Measurements from ENCODE around the gene ENDOD1. TPM values are rescaled to one million over a fixed set of nuclear protein-coding genes. Genes with fewer than 3 reads are reported as not detected.

The ENDOD1 gene
- total and polyA plus RNA-seq, 2 donors (not counting 1 experiment from before 2014, with no cell fraction given) = 7.0 to 11.7 TPM

- Histone ChIP-seq H3K9ac (ENCODE audit: low read length) (no peak overlapping the region), H3K4me2 (replicated peaks; ENCODE audit: low read depth, low read length, poor library complexity, severe bottlenecking) (no peak overlapping the region), H3K36me3 (replicated peaks in 1 of 2; ENCODE audit: control extremely low read depth in 1 of 2, control insufficient read depth in 1 of 2, extremely low read depth in 1 of 2, insufficient read depth in 2 of 2, low read length in 1 of 2) (peaks cover 0 to 1% of the 10 kb centered on the region in 2 experiments), H3K79me2 (ENCODE audit: control insufficient read depth, insufficient read depth, low read length) (peaks cover 27% of the 10 kb centered on the region), H2AFZ (ENCODE audit: insufficient read depth, low read depth, low read length, poor library complexity, severe bottlenecking) (no peak overlapping the region), H3K4me1 (ENCODE audit: control insufficient read depth in 2 of 2, insufficient read depth in 2 of 2, low read length in 2 of 2) (peaks cover 10 to 17% of the 10 kb centered on the region in 2 donors), H3K27ac (ENCODE audit: low read length in 2 of 2) (no peak overlapping the region), H3K9me3 (ENCODE audit: control extremely low read depth in 1 of 3, control insufficient read depth in 2 of 3, insufficient read depth in 1 of 3, low read length in 2 of 3) (no peaks in the 10 kb centered on the region), H3K4me3 (ENCODE audit: control extremely low read depth in 1 of 5, extremely low read depth in 1 of 5, insufficient read depth in 1 of 5, low read depth in 2 of 5, low read length in 4 of 5) (no peak overlapping the region), H3K27me3 (replicated peaks in 1 of 4; ENCODE audit: control extremely low read depth in 1 of 4, control insufficient read depth in 3 of 4, insufficient read depth in 4 of 4, low read length in 3 of 4) (no peaks in the 10 kb centered on the region), H4K20me1 (ENCODE audit: control insufficient read depth, insufficient read depth, low read length, poor library complexity, severe bottlenecking) (peaks cover 1% of the 10 kb centered on the region)
- no peak overlapping the region for H3K4me3 Mint-ChIP-seq
- H3K9me3 Mint-ChIP-seq (ENCODE audit: insufficient read depth) = no peaks in the 10 kb centered on the region
- peaks cover 16% of the 10 kb centered on the region for H3K4me1 Mint-ChIP-seq
- no peak overlapping the region for H3K27ac Mint-ChIP-seq
- intact Hi-C loops (cut with micrococcal nuclease) = loop anchor here (5.0 kb wide), 1 partner anchor 1868 kb away; the partner anchor contains the start of gene SLC36A4
- WGBS (ENCODE audit: insufficient coverage) = no CpG with 5 or more reads among the region's 1 CpG
- peaks cover 2% of the 10 kb centered on the region for H3K27me3 Mint-ChIP-seq
- no peak for DNase-seq
- ChIA-PET POLR2A (interaction anchor here (1.4 kb wide), 1 partner anchor 24 kb away, joined by 3 read pairs; no protein-coding TSS in a partner anchor), CTCF (interaction anchor here (2.9 to 6.6 kb wide), 2 partner anchors 85 to 92 kb away, joined by 14 to 106 read pairs; partner anchors contain the start of genes CWC15 and KDM4D)
- TF ChIP-seq EZH2 (IDR thresholded peaks at IDR 0.05; ENCODE audit: borderline replicate concordance, insufficient read depth, low read depth, low read length, poor library complexity, severe bottlenecking) = no peak
- no peak for TF ChIP-seq CTCF (IDR thresholded peaks at IDR 0.05)
- ATAC-seq (ENCODE audit: low read depth) = no peak
Observed at GRCh38 chr11:95065336-95065735, 24.3 kb upstream of the ENDOD1 start.

GRCh38 chr11:95066716-95067038 is 23.0 kb upstream of the ENDOD1 start, which contains the start of gene SRSF8:
Gene SRSF8, plus strand, starts transcription at chr11:95066919. Its CDS starts 308 bp downstream, at chr11:95067227.
- H3K9me3 Mint-ChIP-seq (ENCODE audit: insufficient read depth) = no peaks in the 10 kb centered on the region
- DNase-seq = no peak

More at GRCh38 chr11:95066716-95067038, 23.0 kb upstream of the ENDOD1 start, which contains the start of gene SRSF8:
- H3K27me3 ChIP-seq (replicated peaks in 1 of 4; ENCODE audit: control extremely low read depth in 1 of 4, control insufficient read depth in 3 of 4, insufficient read depth in 4 of 4, low read length in 3 of 4) = no peaks in the 10 kb centered on the region
- ChIA-PET CTCF (interaction anchor here (0.7 to 9.3 kb wide), 20 partner anchors 9 to 1276 kb away, joined by 3 to 135 read pairs (median 6); partner anchors contain the start of genes CEP57, CWC15, ENDOD1 and FAM76B), POLR2A (interaction anchor here (0.8 to 5.2 kb wide), 6 partner anchors 23 to 724 kb away, joined by 5 to 46 read pairs (median 12); partner anchors contain the start of genes CEP57, CWC15, ENDOD1 and FAM76B)
- WGBS (ENCODE audit: insufficient coverage) = 0% methylated on average over 2 of the region's 4 CpGs
- H3K27ac ChIP-seq (ENCODE audit: low read length in 2 of 2) = peak within 1 kb of the TSS; percentile 78 to 87
- no peaks in the 10 kb centered on the region for H3K9me3 ChIP-seq (ENCODE audit: control extremely low read depth in 1 of 3, control insufficient read depth in 2 of 3, insufficient read depth in 1 of 3, low read length in 2 of 3)
- Mint-ChIP-seq H3K4me1 (peaks cover 25% of the 10 kb centered on the region), H3K4me3 (peak within 1 kb of the TSS; percentile 100), H3K27ac (peak within 1 kb of the TSS; percentile 100), H3K27me3 (no peaks in the 10 kb centered on the region)
- H3K36me3 ChIP-seq (replicated peaks in 1 of 2; ENCODE audit: control extremely low read depth in 1 of 2, control insufficient read depth in 1 of 2, extremely low read depth in 1 of 2, insufficient read depth in 2 of 2, low read length in 1 of 2) = peaks cover 0 to 5% of the 10 kb centered on the region in 2 experiments
- TF ChIP-seq CTCF (IDR thresholded peaks at IDR 0.05) (no peak), EZH2 (IDR thresholded peaks at IDR 0.05; ENCODE audit: borderline replicate concordance, insufficient read depth, low read depth, low read length, poor library complexity, severe bottlenecking) (no peak)
- H2AFZ ChIP-seq (ENCODE audit: insufficient read depth, low read depth, low read length, poor library complexity, severe bottlenecking) = peak within 1 kb of the TSS; percentile 78
- peak; percentile 12 for ATAC-seq (ENCODE audit: low read depth)
- H3K4me2 ChIP-seq (replicated peaks; ENCODE audit: low read depth, low read length, poor library complexity, severe bottlenecking) = peak within 1 kb of the TSS; percentile 68
- peaks cover 7% of the 10 kb centered on the region for H4K20me1 ChIP-seq (ENCODE audit: control insufficient read depth, insufficient read depth, low read length, poor library complexity, severe bottlenecking)
- intact Hi-C loops (cut with micrococcal nuclease) = loop anchor here (1.0 to 5.0 kb wide), 4 partner anchors 23 to 1869 kb away; partner anchors contain the start of genes ENDOD1, JRKL and SLC36A4
- peaks cover 14 to 22% of the 10 kb centered on the region in 2 donors for H3K4me1 ChIP-seq (ENCODE audit: control insufficient read depth in 2 of 2, insufficient read depth in 2 of 2, low read length in 2 of 2)
- peaks cover 34% of the 10 kb centered on the region for H3K79me2 ChIP-seq (ENCODE audit: control insufficient read depth, insufficient read depth, low read length)
- peak within 1 kb of the TSS; percentile 78 for H3K9ac ChIP-seq (ENCODE audit: low read length)
- peak within 1 kb of the TSS; percentile 70 to 95 (median 93) for H3K4me3 ChIP-seq (ENCODE audit: control extremely low read depth in 1 of 5, extremely low read depth in 1 of 5, insufficient read depth in 1 of 5, low read depth in 2 of 5, low read length in 4 of 5)

Data from B cell (primary cell).